K562 (cell line): ENCODE measurements around the gene SH3TC1. TPM values are rescaled to one million over a fixed set of nuclear protein-coding genes. Genes with fewer than 3 reads are reported as not detected.

ENCODE experiments used
- ATAC-seq: fragments of 200-7000 bp; cut with Tn5 transposase; 3 replicates; pipeline ENCODE4 v1.9.1; 2020; ENCODE audit warnings: moderate library complexity
- BruUV-seq: library from RNA; stranded (reverse); fragments of 400-500 nt; replicated peaks from 2 replicates; lab custom pipeline; 2021; lab: Mats Ljungman, UMichigan
- CTCF ChIA-PET: fragments of 300-600 bp; formaldehyde crosslinking; extraction: SDS; loops from one replicate; lab custom pipeline; 2021; ENCODE audit warnings: low intra/inter-chr PET ratio; lab: Yijun Ruan, JAX
- POLR2A ChIA-PET: fragments of 300-600, 350-650 bp; sonication (Branson Sonifier 250); formaldehyde crosslinking; extraction: SDS; loops from one replicate; lab custom pipeline; 2021; ENCODE audit warnings: antibody characterized with exemption, inconsistent platforms; lab: Yijun Ruan, JAX
- DNase-seq, 4 experiments: peaks; one replicate each; pipeline versions ENCODE4 v3.0.0 to v3.0.0-alpha.2; 2011 to 2018; ENCODE audit warnings: low spot score in 3 of 4, mixed read lengths in 3 of 4; ENCODE audit errors: extremely low read depth in 1 of 4
- FAIRE-seq: peaks from 2 replicates; lab custom pipeline; 2011; peaks lifted over from hg19 to GRCh38; lab: Jason Lieb, UNC
- H2AFZ ChIP-seq: 2 replicates; pipeline ENCODE4 v1.6.0; 2011; ENCODE audit warnings: low read depth, low read length, control low read depth, inconsistent platforms
- H3K27ac ChIP-seq: fragments of 200-600 bp; 3 replicates; pipeline ENCODE4 v1.8.0; 2011; ENCODE audit warnings: low read depth, mild to moderate bottlenecking, control low read depth, inconsistent platforms, low read length, moderate library complexity, mixed read lengths; ENCODE audit errors: extremely low read depth
- H3K27me3 ChIP-seq, 2 experiments: fragments of 300-600 bp in 1 of 2; 2 replicates in 1 of 2; 3 replicates in 1 of 2; pipeline versions ENCODE4 v1.6.0 to v1.8.0; 2011; ENCODE audit warnings: inconsistent platforms in 2 of 2, low read length in 2 of 2, mild to moderate bottlenecking in 1 of 2, mixed read lengths in 1 of 2, moderate library complexity in 1 of 2; ENCODE audit not compliant: control insufficient read depth in 2 of 2, insufficient read depth in 2 of 2
- H3K36me3 ChIP-seq: fragments of 300-600 bp; 3 replicates; pipeline ENCODE4 v1.8.0; 2011; ENCODE audit warnings: mild to moderate bottlenecking, low read length, inconsistent platforms; ENCODE audit not compliant: control insufficient read depth, insufficient read depth
- H3K4me1 ChIP-seq, 2 experiments: fragments of 200-600 bp in 1 of 2; replicated peaks in 1 of 2; 2 replicates in 1 of 2; 3 replicates in 1 of 2; pipeline versions ENCODE4 v1.5.1 to v1.8.0; 2011; ENCODE audit warnings: inconsistent platforms in 2 of 2, low read length in 2 of 2, mild to moderate bottlenecking in 1 of 2, mixed read lengths in 1 of 2, moderate library complexity in 1 of 2; ENCODE audit not compliant: control insufficient read depth in 2 of 2, insufficient read depth in 2 of 2
- H3K4me2 ChIP-seq: 2 replicates; pipeline ENCODE4 v1.6.1; 2011; ENCODE audit warnings: low read length, control low read depth, inconsistent platforms, mixed read lengths; ENCODE audit not compliant: insufficient read depth
- H3K4me3 ChIP-seq: fragments of 200-600 bp; sonication (generic), shearing (Covaris generic); 2 replicates; pipeline ENCODE4 v1.5.1; 2016; ENCODE audit warnings: control low read depth, inconsistent platforms
- H3K79me2 ChIP-seq: fragments of 200-600 bp; 3 replicates; pipeline ENCODE4 v1.8.0; 2011; ENCODE audit warnings: low read length, inconsistent platforms; ENCODE audit not compliant: control insufficient read depth, insufficient read depth
- H3K9ac ChIP-seq, 2 experiments: 2 replicates each; pipeline versions ENCODE4 v1.6.0 to v1.6.1; 2011; ENCODE audit warnings: low read depth in 2 of 2, low read length in 2 of 2, control low read depth in 1 of 2, inconsistent platforms in 1 of 2, mild to moderate bottlenecking in 1 of 2, mixed read lengths in 1 of 2; ENCODE audit not compliant: insufficient read depth in 1 of 2
- H3K9me1 ChIP-seq: one replicate; pipeline ENCODE4 v1.6.0; 2011; ENCODE audit warnings: inconsistent platforms, mild to moderate bottlenecking, low read length, moderate library complexity; ENCODE audit not compliant: control insufficient read depth, insufficient read depth
- H3K9me3 ChIP-seq: replicated peaks from 2 replicates; pipeline ENCODE4 v1.5.1; 2011; ENCODE audit warnings: low read depth, low read length, inconsistent platforms; ENCODE audit not compliant: control insufficient read depth, insufficient read depth
- H4K20me1 ChIP-seq: replicated peaks from 2 replicates; pipeline ENCODE4 v1.6.1; 2011; ENCODE audit warnings: low read length, inconsistent platforms, mixed read lengths; ENCODE audit not compliant: control insufficient read depth, insufficient read depth
- ARID1B ChIP-seq: fragments of 450-650 bp; IDR thresholded peaks from 2 replicates; pipeline ENCODE4 v1.6.1; 2016; ENCODE audit warnings: antibody characterized with exemption, mild to moderate bottlenecking, inconsistent platforms
- ARID3B ChIP-seq: fragments of 250-450 bp; sonication (Bioruptor Pico); IDR thresholded peaks from 2 replicates; pipeline ENCODE4 v1.4.0; 2020; ENCODE audit warnings: borderline replicate concordance
- CBX1 ChIP-seq: sonication (generic); IDR thresholded peaks from 2 replicates; pipeline ENCODE4 v1.6.1; 2016; ENCODE audit warnings: antibody characterized with exemption, low read depth, mild to moderate bottlenecking
- DACH1 ChIP-seq: fragments of 450-650 bp; IDR thresholded peaks from 2 replicates; pipeline ENCODE4 v1.6.1; 2018; ENCODE audit not compliant: partially characterized antibody
- ETS2 ChIP-seq: IDR thresholded peaks from 2 replicates; pipeline ENCODE4 v1.6.1; 2016; ENCODE audit warnings: borderline replicate concordance, missing genetic modification characterization, mild to moderate bottlenecking, moderate library complexity, missing compliant biosample characterization; ENCODE audit not compliant: poor library complexity, severe bottlenecking
- HDAC8 ChIP-seq: fragments of 450-650 bp; IDR thresholded peaks from 2 replicates; pipeline ENCODE4 v1.6.1; 2016; ENCODE audit warnings: mild to moderate bottlenecking, missing genetic modification characterization, moderate library complexity, missing compliant biosample characterization
- HES1 ChIP-seq: fragments of 450-650 bp; IDR thresholded peaks from 2 replicates; pipeline ENCODE4 v1.6.1; 2016; ENCODE audit warnings: low read depth, mild to moderate bottlenecking, moderate library complexity
- NCOA1 ChIP-seq: fragments of 450-650 bp; IDR thresholded peaks from 2 replicates; pipeline ENCODE4 v1.6.1; 2016; ENCODE audit warnings: low read depth
- RBM15 ChIP-seq: fragments of 200-400 bp; formaldehyde crosslinking; IDR thresholded peaks from 2 replicates; pipeline ENCODE4 v1.6.1; 2018; ENCODE audit warnings: mild to moderate bottlenecking, low read length, moderate library complexity; ENCODE audit not compliant: insufficient read depth
- ZNF398 ChIP-seq: fragments of 250-450 bp; sonication (Bioruptor Pico); IDR thresholded peaks from 2 replicates; pipeline ENCODE4 v1.8.0; 2021; ENCODE audit warnings: moderate library complexity, mild to moderate bottlenecking, inconsistent platforms
- ZNF511 ChIP-seq: sonication (generic); formaldehyde crosslinking; IDR thresholded peaks from 2 replicates; pipeline ENCODE4 v1.8.0; 2022; ENCODE audit warnings: mild to moderate bottlenecking, missing genetic modification reagents
- ZNF551 ChIP-seq: fragments of 250-450 bp; sonication (Bioruptor Pico); IDR thresholded peaks from 2 replicates; pipeline ENCODE4 v1.5.0; 2021; ENCODE audit warnings: mild to moderate bottlenecking, moderate library complexity
- ZNF639 ChIP-seq, 2 experiments: fragments of 200-800 bp in 1 of 2; sonication (Bioruptor generic) in 1 of 2; sonication (generic) in 1 of 2; formaldehyde crosslinking in 1 of 2; IDR thresholded peaks in 1 of 2; conservative IDR thresholded peaks in 1 of 2; 2 replicates each; pipeline versions ENCODE4 v1.5.0 to v1.6.1; 2016 to 2020; ENCODE audit warnings: missing compliant biosample characterization in 1 of 2, missing genetic modification characterization in 1 of 2, missing genetic modification reagents in 1 of 2
- ZNF644 ChIP-seq: fragments of 200-800 bp; sonication (Bioruptor generic); IDR thresholded peaks from 2 replicates; pipeline ENCODE4 v1.6.1; 2016; ENCODE audit warnings: low read depth, missing genetic modification characterization, missing compliant biosample characterization
- WGBS: fragments of 100-300 bp; shearing (Covaris generic); methylation state at CpG from one replicate; pipeline ENCODE4 v1.1.6; 2016; ENCODE audit warnings: low coverage, mixed read lengths; ENCODE audit not compliant: insufficient coverage; ENCODE audit errors: missing lambda C conversion rate; 5-methylcytosine and 5-hydroxymethylcytosine counted together
- in situ Hi-C: fragments of 300-500 bp; cut with MboI; formaldehyde crosslinking; loops from 4 replicates; pipeline ENCODE4 v1.15.0; 2018; ENCODE audit warnings: inconsistent platforms, mixed read lengths
- intact Hi-C: fragments of 100-400 bp; cut with micrococcal nuclease; formaldehyde crosslinking; loops from 2 replicates; pipeline ENCODE4 v1.14.2; 2022
- polyA plus RNA-seq, 8 experiments: library from polyadenylated mRNA; depleted of rRNA in 4 of 8; stranded (reverse) in 5 of 8; unstranded in 3 of 8; fragments of >200 nt; fragmentation: Nextera tagmentation in 2 of 8; fragmentation: Illumina TruSeq in 1 of 8; extraction: Ambion mirVana in 2 of 8; extraction: Trizol in 1 of 8; gene quantifications; 2 replicates each; pipeline versions ENCODE4 v1.2.1 to v1.2.3, GENCODE V29; 2011 to 2014; ENCODE audit warnings: inconsistent platforms in 1 of 8, missing spikeins in 1 of 8
- total RNA-seq, 7 experiments: library from RNA; depleted of rRNA in 6 of 7; stranded (reverse); fragments of >200 nt in 6 of 7; fragmentation: Illumina TruSeq in 2 of 7; extraction: Trizol in 2 of 7; gene quantifications; 2 replicates each; pipeline versions ENCODE4 v1.2.1 to v1.2.3, GENCODE V29; 2011 to 2021; ENCODE audit warnings: low replicate concordance in 1 of 7

The SH3TC1 gene
- total and polyA plus RNA-seq, 9 of the 15 experiments (the other 6 are each of a cell fraction or from before 2014, with no cell fraction given) = 0.04 to 2.1 (median 0.48) TPM; not detected in 1

GRCh38 chr4:8201321-8201781 lies 2.3 kb downstream of the SH3TC1 start:
- 14% methylated on average over 9 of the region's 9 CpGs for WGBS
- BruUV-seq = no TSS peak
- H3K4me1 ChIP-seq = peaks cover 16 to 35% of the 10 kb centered on the region in 2 experiments
- no peak overlapping the region for H3K4me3 ChIP-seq
- H3K9ac ChIP-seq = no peak overlapping the region
- POLR2A ChIA-PET = interaction anchor here (0.5 to 1.0 kb wide), 7 partner anchors 19 to 59 kb away, joined by 3 to 5 read pairs (median 3); no protein-coding TSS in a partner anchor
- no peak overlapping the region for H3K27ac ChIP-seq
- H3K4me2 ChIP-seq = no peak overlapping the region
- H3K9me3 ChIP-seq = no peaks in the 10 kb centered on the region
- CTCF ChIA-PET = no interaction called here
- DNase-seq (no peak), FAIRE-seq (no peak), ATAC-seq (no peak)
- no peaks in the 10 kb centered on the region for H3K79me2 ChIP-seq
- peaks cover 7% of the 10 kb centered on the region; the same call in 1 of the 2 replicates for H4K20me1 ChIP-seq
- no peak overlapping the region; the same call in 1 of the 2 replicates for H2AFZ ChIP-seq
- no peaks in the 10 kb centered on the region for H3K36me3 ChIP-seq
- no peaks in the 10 kb centered on the region for H3K9me1 ChIP-seq
- in situ Hi-C loops = no loop called here
- peaks cover 4 to 55% of the 10 kb centered on the region in 2 experiments; a peak in 3 of 5 replicates for H3K27me3 ChIP-seq
- intact Hi-C loops = no loop called here
- TF ChIP-seq ZNF551 = no peak
- TF ChIP-seq ZNF639 (CRISPR knock-in tag; conservative IDR thresholded peaks at IDR 0.05 in 1 of 2, IDR thresholded peaks at IDR 0.05 in 1 of 2) = no peak
- no peak for TF ChIP-seq HDAC8 (tag)
- TF ChIP-seq ZNF511 = no peak
- no peak for TF ChIP-seq ZNF398 (CRISPR knock-in tag)
- no peak for TF ChIP-seq NCOA1
- no peak for TF ChIP-seq CBX1
- TF ChIP-seq ZNF644 (tag) = no peak
- TF ChIP-seq ETS2 (tag) = no peak
- TF ChIP-seq HES1 = no peak
- no peak for TF ChIP-seq ARID3B (CRISPR knock-in tag)
- TF ChIP-seq RBM15 = no peak
- TF ChIP-seq ARID1B = no peak
- TF ChIP-seq DACH1 = no peak
